Activated naive CD4-positive, alpha-beta T cell (primary cell): ENCODE measurements around the gene TRIM37.

Experiments
- DNase-seq, 4 experiments: peaks; one replicate each; lab custom pipeline; 2025; lab: John Stamatoyannopoulos, UW

The TRIM37 gene

GRCh38 chr17:59038734-59039133 is 67.9 kb downstream of the TRIM37 start:
- DNase-seq: no peak

GRCh38 chr17:59037960-59038359 is 68.7 kb downstream of the TRIM37 start:
- DNase-seq: no peak

- no peak for DNase-seq
These were observed 75.9 kb downstream of the TRIM37 start for GRCh38 chr17:59030811-59031210.

- no peak for DNase-seq
These were observed 78.4 kb downstream of the TRIM37 start for GRCh38 chr17:59028328-59028727.

GRCh38 chr17:59027750-59028149 is 78.9 kb downstream of the TRIM37 start:
- DNase-seq: no peak

GRCh38 chr17:59026176-59026939 is 80.3 kb downstream of the TRIM37 start:
- DNase-seq: no peak

- no peak for DNase-seq
These were observed 81.8 kb downstream of the TRIM37 start for GRCh38 chr17:59024916-59025315.

- DNase-seq: no peak
These were observed 88.7 kb downstream of the TRIM37 start for GRCh38 chr17:59018019-59018418.

GRCh38 chr17:59011975-59012374 is 94.7 kb downstream of the TRIM37 start:
- no peak for DNase-seq

GRCh38 chr17:59010026-59010425 is 96.7 kb downstream of the TRIM37 start:
- no peak for DNase-seq

- DNase-seq: no peak
These were observed 97.9 kb downstream of the TRIM37 start for GRCh38 chr17:59008737-59009136.

- no peak for DNase-seq
These were observed 98.7 kb downstream of the TRIM37 start for GRCh38 chr17:59007995-59008394.

- peak; percentile 10 to 50 (median 34) for DNase-seq
These were observed 102.2 kb downstream of the TRIM37 start for GRCh38 chr17:59004338-59005111.

GRCh38 chr17:59003860-59004259 is 102.8 kb downstream of the TRIM37 start:
- no peak for DNase-seq

GRCh38 chr17:59002848-59003247 is 103.8 kb downstream of the TRIM37 start:
- DNase-seq: no peak

- DNase-seq: no peak
These were observed 104.6 kb downstream of the TRIM37 start for GRCh38 chr17:59002126-59002525.

GRCh38 chr17:59001158-59001814 is 105.4 kb downstream of the TRIM37 start:
- peak in 3 of 4 experiments; percentile 10 to 43 (median 20) for DNase-seq

GRCh38 chr17:59000022-59000421 is 106.7 kb downstream of the TRIM37 start:
- DNase-seq: no peak

GRCh38 chr17:58999500-58999899 is 107.2 kb downstream of the TRIM37 start:
- DNase-seq: no peak

- DNase-seq: no peak
These were observed 107.8 kb downstream of the TRIM37 start for GRCh38 chr17:58998871-58999270.

- DNase-seq: no peak
These were observed 108.7 kb downstream of the TRIM37 start for GRCh38 chr17:58997756-58998553.

GRCh38 chr17:58996968-58997367 is 109.7 kb downstream of the TRIM37 start:
- DNase-seq: no peak
